ENCODE data around the gene CERS6. TPM values are rescaled to one million over a fixed set of nuclear protein-coding genes. Genes with fewer than 3 reads are reported as not detected.

CERS6 gene
- total RNA-seq, 1 donor from 2014 or later = 55.3 TPM

DNA sequence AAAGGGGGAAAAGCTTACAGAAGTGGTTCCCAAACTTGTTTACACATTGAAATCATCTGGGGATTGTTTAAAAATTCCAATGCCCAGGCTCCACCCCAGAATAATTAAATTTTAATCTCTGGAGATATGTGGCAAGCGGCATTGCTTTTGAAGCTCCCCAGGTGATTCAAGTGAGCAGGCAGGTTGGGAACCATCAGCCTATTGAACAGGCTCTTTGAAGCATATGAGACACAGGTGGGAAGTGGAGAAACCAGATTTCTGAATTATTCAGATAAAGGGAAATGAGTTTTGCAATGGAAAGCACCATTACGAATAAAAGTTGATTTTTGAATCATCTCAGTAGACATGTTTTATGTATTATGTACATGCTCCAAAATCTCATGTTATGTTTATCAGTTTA is 288.8 kb downstream of the CERS6 start:
- H3K36me3 ChIP-seq (ENCODE audit: control insufficient read depth, insufficient read depth, low read length) = no peaks in the 10 kb centered on the region
- FAIRE-seq (no peak), DNase-seq (ENCODE audit: low read depth) (no peak)
- H3K27me3 ChIP-seq (ENCODE audit: control insufficient read depth, insufficient read depth, low read length) = no peaks in the 10 kb centered on the region
- TF ChIP-seq, protein P1, sequence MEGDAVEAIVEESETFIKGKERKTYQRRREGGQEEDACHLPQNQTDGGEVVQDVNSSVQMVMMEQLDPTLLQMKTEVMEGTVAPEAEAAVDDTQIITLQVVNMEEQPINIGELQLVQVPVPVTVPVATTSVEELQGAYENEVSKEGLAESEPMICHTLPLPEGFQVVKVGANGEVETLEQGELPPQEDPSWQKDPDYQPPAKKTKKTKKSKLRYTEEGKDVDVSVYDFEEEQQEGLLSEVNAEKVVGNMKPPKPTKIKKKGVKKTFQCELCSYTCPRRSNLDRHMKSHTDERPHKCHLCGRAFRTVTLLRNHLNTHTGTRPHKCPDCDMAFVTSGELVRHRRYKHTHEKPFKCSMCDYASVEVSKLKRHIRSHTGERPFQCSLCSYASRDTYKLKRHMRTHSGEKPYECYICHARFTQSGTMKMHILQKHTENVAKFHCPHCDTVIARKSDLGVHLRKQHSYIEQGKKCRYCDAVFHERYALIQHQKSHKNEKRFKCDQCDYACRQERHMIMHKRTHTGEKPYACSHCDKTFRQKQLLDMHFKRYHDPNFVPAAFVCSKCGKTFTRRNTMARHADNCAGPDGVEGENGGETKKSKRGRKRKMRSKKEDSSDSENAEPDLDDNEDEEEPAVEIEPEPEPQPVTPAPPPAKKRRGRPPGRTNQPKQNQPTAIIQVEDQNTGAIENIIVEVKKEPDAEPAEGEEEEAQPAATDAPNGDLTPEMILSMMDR (IDR thresholded peaks at IDR 0.05; ENCODE audit: insufficient read depth, low read length, severe bottlenecking) = no peak
- H3K4me3 ChIP-seq (ENCODE audit: low read depth, low read length) = no peak overlapping the region

- Histone ChIP-seq H3K4me3 (ENCODE audit: low read depth, low read length) (no peak overlapping the region), H3K36me3 (ENCODE audit: control insufficient read depth, insufficient read depth, low read length) (peaks cover 1% of the 10 kb centered on the region), H3K27me3 (ENCODE audit: control insufficient read depth, insufficient read depth, low read length) (no peaks in the 10 kb centered on the region)
- FAIRE-seq = no peak
- TF ChIP-seq, protein P1 (IDR thresholded peaks at IDR 0.05; ENCODE audit: insufficient read depth, low read length, severe bottlenecking) = no peak
- no peak for DNase-seq (ENCODE audit: low read depth)
Measured at GRCh38 chr2:168748461-168748860, 292.4 kb downstream of the CERS6 start.

- Histone ChIP-seq H3K4me3 (ENCODE audit: low read depth, low read length) (no peak overlapping the region), H3K36me3 (ENCODE audit: control insufficient read depth, insufficient read depth, low read length) (peaks cover 1% of the 10 kb centered on the region), H3K27me3 (ENCODE audit: control insufficient read depth, insufficient read depth, low read length) (no peaks in the 10 kb centered on the region)
- TF ChIP-seq, protein P1 (IDR thresholded peaks at IDR 0.05; ENCODE audit: insufficient read depth, low read length, severe bottlenecking) = no peak
- FAIRE-seq (no peak), DNase-seq (ENCODE audit: low read depth) (no peak)
Measured at GRCh38 chr2:168749297-168749696, 293.2 kb downstream of the CERS6 start.

DNA sequence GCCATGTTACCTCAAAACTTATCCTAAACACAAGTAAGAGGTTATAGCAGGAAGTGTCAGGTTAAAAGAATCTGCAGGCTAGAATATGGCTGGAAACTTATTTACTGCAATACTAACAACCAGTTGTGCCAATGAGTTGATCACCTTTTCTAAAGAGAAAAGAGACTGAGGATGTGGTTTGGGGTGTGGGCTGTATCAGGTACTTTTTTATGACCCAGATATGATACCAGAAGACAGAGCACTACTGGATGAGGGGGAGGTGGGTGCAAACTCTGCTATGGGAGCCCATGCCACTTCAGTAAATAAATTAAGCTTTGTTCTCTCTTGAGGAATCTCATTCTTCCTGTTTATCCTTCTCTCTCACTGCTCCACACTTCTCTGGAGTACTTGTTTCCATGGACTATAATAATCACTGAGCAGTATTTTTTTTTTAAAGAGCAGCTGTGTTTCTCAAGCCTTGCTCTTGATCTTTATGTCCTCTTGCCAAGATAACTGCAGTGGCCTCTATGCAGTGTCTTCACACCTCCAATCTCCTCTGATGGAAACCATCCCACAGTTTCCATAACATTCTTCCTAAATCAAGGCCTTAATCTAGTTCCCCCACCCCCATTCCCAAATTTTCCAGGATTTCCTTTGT is 295.1 kb downstream of the CERS6 start:
- DNase-seq (ENCODE audit: low read depth) (no peak), FAIRE-seq (no peak)
- Histone ChIP-seq H3K27me3 (ENCODE audit: control insufficient read depth, insufficient read depth, low read length) (no peaks in the 10 kb centered on the region), H3K36me3 (ENCODE audit: control insufficient read depth, insufficient read depth, low read length) (peaks cover 1% of the 10 kb centered on the region), H3K4me3 (ENCODE audit: low read depth, low read length) (no peak overlapping the region)
- TF ChIP-seq, protein P1 (IDR thresholded peaks at IDR 0.05; ENCODE audit: insufficient read depth, low read length, severe bottlenecking) = no peak

DNA sequence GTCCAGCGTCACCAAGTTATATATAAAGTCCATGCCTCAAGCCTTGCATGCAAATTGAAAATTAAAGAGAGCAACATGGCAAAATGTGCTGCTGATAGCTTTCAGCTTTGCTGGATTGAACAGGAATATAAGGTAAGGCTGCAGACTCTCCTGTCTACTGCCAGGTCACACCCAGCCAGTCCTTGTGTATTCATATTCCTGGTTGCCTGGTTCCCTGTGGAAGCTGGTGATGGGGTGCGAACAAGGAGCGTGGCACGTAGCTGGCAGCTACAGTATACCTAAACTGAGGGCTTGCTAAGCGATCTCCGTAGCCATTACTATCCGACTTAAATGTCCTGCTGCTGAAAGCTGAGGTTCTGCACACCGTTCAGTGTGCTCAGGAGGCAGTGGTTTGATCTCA is 296.3 kb downstream of the CERS6 start:
- TF ChIP-seq, protein P1 (IDR thresholded peaks at IDR 0.05; ENCODE audit: insufficient read depth, low read length, severe bottlenecking) = no peak
- DNase-seq (ENCODE audit: low read depth) = no peak
- FAIRE-seq = no peak
- Histone ChIP-seq H3K4me3 (ENCODE audit: low read depth, low read length) (no peak overlapping the region), H3K27me3 (ENCODE audit: control insufficient read depth, insufficient read depth, low read length) (no peaks in the 10 kb centered on the region), H3K36me3 (ENCODE audit: control insufficient read depth, insufficient read depth, low read length) (peaks cover 1% of the 10 kb centered on the region)

DNA sequence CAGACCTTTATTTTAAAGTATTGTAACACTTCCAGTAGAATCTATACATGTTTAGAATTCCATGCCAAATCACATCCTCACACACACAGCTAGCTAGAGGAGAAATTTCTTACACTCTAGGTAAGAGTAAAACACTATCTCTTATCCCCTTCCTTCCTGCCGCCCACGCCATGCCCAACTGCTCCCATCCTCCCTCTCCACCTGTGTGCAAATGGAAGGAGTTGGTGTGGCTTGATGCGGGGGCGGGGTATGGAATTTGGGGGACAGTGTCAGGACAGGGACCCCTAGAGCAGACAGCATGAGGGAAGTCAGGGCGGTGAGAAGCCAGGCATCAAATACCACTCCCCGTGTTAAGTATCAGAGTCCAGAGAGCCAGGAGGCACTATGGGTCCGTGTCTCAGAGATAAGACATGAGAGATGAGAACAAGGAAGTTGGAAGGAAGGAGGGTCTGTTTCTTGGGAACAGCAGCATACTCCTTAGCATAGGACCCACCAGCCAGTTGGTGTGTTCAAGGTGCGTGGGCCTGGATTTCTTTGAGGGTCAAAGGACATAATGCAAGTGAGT is 297.8 kb downstream of the CERS6 start:
- peaks cover 1% of the 10 kb centered on the region for H3K36me3 ChIP-seq (ENCODE audit: control insufficient read depth, insufficient read depth, low read length)
- no peak overlapping the region for H3K4me3 ChIP-seq (ENCODE audit: low read depth, low read length)
- TF ChIP-seq, protein P1 (IDR thresholded peaks at IDR 0.05; ENCODE audit: insufficient read depth, low read length, severe bottlenecking) = no peak
- FAIRE-seq (no peak), DNase-seq (ENCODE audit: low read depth) (no peak)
- no peaks in the 10 kb centered on the region for H3K27me3 ChIP-seq (ENCODE audit: control insufficient read depth, insufficient read depth, low read length)

Measured in bronchial epithelial cell (primary cell).